Muscle layer of colon (tissue), 2 donors: ENCODE measurements around the gene RNF145.
"Not testable (repeated sequence)": the region's sequence is repeated elsewhere in the genome, so short reads cannot be mapped to it uniquely, and the experiment has no call there.

ENCODE experiments used
- H3K27ac ChIP-seq: one replicate; pipeline ENCODE4 v1.7.0; 2013; ENCODE audit warnings: low read depth, mild to moderate bottlenecking, low read length, moderate library complexity
- H3K27me3 ChIP-seq, 2 donors: one replicate each; pipeline ENCODE4 v1.7.0; 2013; ENCODE audit warnings: low read length in 2 of 2, mild to moderate bottlenecking in 2 of 2; ENCODE audit not compliant: insufficient read depth in 2 of 2, control insufficient read depth in 1 of 2
- H3K36me3 ChIP-seq: one replicate; pipeline ENCODE4 v1.7.0; 2013; ENCODE audit warnings: mild to moderate bottlenecking, low read length; ENCODE audit not compliant: insufficient read depth
- H3K4me1 ChIP-seq: one replicate; pipeline ENCODE4 v1.7.0; 2013; ENCODE audit warnings: mild to moderate bottlenecking, low read length; ENCODE audit not compliant: insufficient read depth
- H3K4me3 ChIP-seq, 2 donors: one replicate each; pipeline ENCODE4 v1.7.0; 2013; ENCODE audit warnings: low read length in 2 of 2, low read depth in 1 of 2, mild to moderate bottlenecking in 1 of 2, moderate library complexity in 1 of 2
- H3K9ac ChIP-seq: one replicate; pipeline ENCODE4 v1.7.0; 2013; ENCODE audit warnings: low read length
- H3K9me3 ChIP-seq: one replicate; pipeline ENCODE4 v1.7.0; 2013; ENCODE audit warnings: mild to moderate bottlenecking, low read length
- donor health status: abdominal sarcoma.
- donor health status: Adenocarcinoma of cecum.

The RNF145 gene

GRCh38 chr5:159240301-159240870, 31.0 kb upstream of the RNF145 start:
- Histone ChIP-seq H3K4me3 (no peak overlapping the region), H3K27ac (no peak overlapping the region), H3K9me3 (no peaks in the 10 kb centered on the region), H3K36me3 (no peaks in the 10 kb centered on the region), H3K27me3 (no peaks in the 10 kb centered on the region), H3K9ac (no peak overlapping the region), H3K4me1 (no peaks in the 10 kb centered on the region)

- H3K27ac ChIP-seq, H3K4me3 ChIP-seq, H3K9me3 ChIP-seq, H3K9ac ChIP-seq, H3K36me3 ChIP-seq, H3K4me1 ChIP-seq, H3K27me3 ChIP-seq: not testable (repeated sequence)
Observed at GRCh38 chr5:159235871-159236520, 26.6 kb upstream of the RNF145 start.

- Histone ChIP-seq H3K27ac (no peak overlapping the region), H3K36me3 (no peaks in the 10 kb centered on the region)
Observed at GRCh38 chr5:159231167-159231566, 21.8 kb upstream of the RNF145 start.

GRCh38 chr5:159230657-159231056, 21.3 kb upstream of the RNF145 start:
- no peak overlapping the region for H3K4me3 ChIP-seq
- no peaks in the 10 kb centered on the region for H3K36me3 ChIP-seq
- no peaks in the 10 kb centered on the region for H3K27me3 ChIP-seq
- H3K4me1 ChIP-seq, result no peaks in the 10 kb centered on the region
- H3K9ac ChIP-seq, result no peak overlapping the region
- no peak overlapping the region for H3K27ac ChIP-seq
- no peaks in the 10 kb centered on the region for H3K9me3 ChIP-seq

More at GRCh38 chr5:159231167-159231566, 21.8 kb upstream of the RNF145 start:
- Histone ChIP-seq H3K9ac (no peak overlapping the region), H3K4me3 (no peak overlapping the region), H3K9me3 (no peaks in the 10 kb centered on the region), H3K27me3 (no peaks in the 10 kb centered on the region), H3K4me1 (no peaks in the 10 kb centered on the region)

- not testable (repeated sequence) for H3K27me3 ChIP-seq, H3K9me3 ChIP-seq, H3K4me1 ChIP-seq, H3K9ac ChIP-seq, H3K4me3 ChIP-seq, H3K36me3 ChIP-seq, H3K27ac ChIP-seq
Observed at GRCh38 chr5:159228097-159228496, 18.7 kb upstream of the RNF145 start.

- H3K27ac ChIP-seq, result no peak overlapping the region
- H3K4me1 ChIP-seq, result no peaks in the 10 kb centered on the region
- H3K9ac ChIP-seq, result no peak overlapping the region
- H3K36me3 ChIP-seq, result no peaks in the 10 kb centered on the region
- H3K9me3 ChIP-seq, result no peaks in the 10 kb centered on the region
- H3K4me3 ChIP-seq, result no peak overlapping the region
- no peaks in the 10 kb centered on the region for H3K27me3 ChIP-seq
Observed at GRCh38 chr5:159227452-159227851, 18.1 kb upstream of the RNF145 start.

- Histone ChIP-seq H3K9me3 (no peaks in the 10 kb centered on the region), H3K27me3 (no peaks in the 10 kb centered on the region), H3K27ac (no peak overlapping the region), H3K9ac (no peak overlapping the region), H3K4me3 (no peak overlapping the region), H3K36me3 (no peaks in the 10 kb centered on the region), H3K4me1 (no peaks in the 10 kb centered on the region)
Observed at GRCh38 chr5:159226451-159226850, 17.1 kb upstream of the RNF145 start.

GRCh38 chr5:159224471-159224870, 15.1 kb upstream of the RNF145 start:
- H3K27ac ChIP-seq, result no peak overlapping the region

GRCh38 chr5:159223469-159223868, 14.1 kb upstream of the RNF145 start:
- H3K36me3 ChIP-seq, result no peaks in the 10 kb centered on the region
- H3K4me1 ChIP-seq, result no peaks in the 10 kb centered on the region
- H3K9me3 ChIP-seq, result no peaks in the 10 kb centered on the region
- no peak overlapping the region for H3K4me3 ChIP-seq
- H3K27ac ChIP-seq, result no peak overlapping the region
- H3K27me3 ChIP-seq, result no peaks in the 10 kb centered on the region
- H3K9ac ChIP-seq, result no peak overlapping the region

More at GRCh38 chr5:159224471-159224870, 15.1 kb upstream of the RNF145 start:
- H3K4me3 ChIP-seq, result no peak overlapping the region
- no peak overlapping the region for H3K9ac ChIP-seq
- no peaks in the 10 kb centered on the region for H3K9me3 ChIP-seq
- no peaks in the 10 kb centered on the region for H3K27me3 ChIP-seq
- H3K4me1 ChIP-seq, result no peaks in the 10 kb centered on the region
- H3K36me3 ChIP-seq, result no peaks in the 10 kb centered on the region

GRCh38 chr5:159220206-159220605, 10.9 kb upstream of the RNF145 start:
- Histone ChIP-seq H3K27me3 (no peaks in the 10 kb centered on the region), H3K27ac (no peak overlapping the region), H3K36me3 (no peaks in the 10 kb centered on the region), H3K9ac (no peak overlapping the region), H3K4me3 (no peak overlapping the region), H3K4me1 (no peaks in the 10 kb centered on the region), H3K9me3 (no peaks in the 10 kb centered on the region)

- H3K27ac ChIP-seq, result no peak overlapping the region
- no peak overlapping the region for H3K9ac ChIP-seq
- no peaks in the 10 kb centered on the region for H3K27me3 ChIP-seq
- no peaks in the 10 kb centered on the region for H3K9me3 ChIP-seq
- no peaks in the 10 kb centered on the region for H3K4me1 ChIP-seq
- H3K4me3 ChIP-seq, result no peak overlapping the region
- no peaks in the 10 kb centered on the region for H3K36me3 ChIP-seq
Observed at GRCh38 chr5:159218595-159219023, 9.3 kb upstream of the RNF145 start.

GRCh38 chr5:159217236-159217635, 7.9 kb upstream of the RNF145 start:
- Histone ChIP-seq H3K9me3 (no peaks in the 10 kb centered on the region), H3K4me1 (no peaks in the 10 kb centered on the region), H3K36me3 (no peaks in the 10 kb centered on the region), H3K27ac (no peak overlapping the region), H3K9ac (no peak overlapping the region), H3K27me3 (no peaks in the 10 kb centered on the region), H3K4me3 (no peak overlapping the region)
